ENCODE data around the gene PTPRJ. TPM values are rescaled to one million over a fixed set of nuclear protein-coding genes. Genes with fewer than 3 reads are reported as not detected.

PTPRJ gene
- total RNA-seq, 4 donors from 2014 or later, result 4.2 to 26.2 (median 9.2) TPM

DNA sequence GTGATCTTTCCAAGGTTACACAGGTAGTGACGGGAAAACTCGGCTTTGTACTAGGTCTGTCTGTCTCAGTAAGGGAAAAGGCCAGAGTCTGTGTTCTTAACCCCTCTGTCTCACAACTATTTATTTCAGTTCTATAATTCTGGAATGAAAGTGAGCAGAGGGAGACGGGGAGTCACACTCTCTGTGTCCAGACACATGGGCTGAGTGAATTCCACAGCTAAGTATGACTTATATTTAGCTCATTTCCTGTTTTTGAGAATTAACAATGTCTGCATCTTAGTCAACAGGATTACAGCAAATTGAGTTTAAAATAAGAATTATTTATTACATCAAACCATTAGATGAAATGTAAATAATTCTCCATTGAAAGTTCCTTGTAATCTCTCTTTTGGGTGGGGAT lies 173.8 kb downstream of the PTPRJ start:
- no peak overlapping the region for H3K4me3 ChIP-seq (ENCODE audit: low read depth, poor library complexity, severe bottlenecking)
- TF ChIP-seq, protein P1, sequence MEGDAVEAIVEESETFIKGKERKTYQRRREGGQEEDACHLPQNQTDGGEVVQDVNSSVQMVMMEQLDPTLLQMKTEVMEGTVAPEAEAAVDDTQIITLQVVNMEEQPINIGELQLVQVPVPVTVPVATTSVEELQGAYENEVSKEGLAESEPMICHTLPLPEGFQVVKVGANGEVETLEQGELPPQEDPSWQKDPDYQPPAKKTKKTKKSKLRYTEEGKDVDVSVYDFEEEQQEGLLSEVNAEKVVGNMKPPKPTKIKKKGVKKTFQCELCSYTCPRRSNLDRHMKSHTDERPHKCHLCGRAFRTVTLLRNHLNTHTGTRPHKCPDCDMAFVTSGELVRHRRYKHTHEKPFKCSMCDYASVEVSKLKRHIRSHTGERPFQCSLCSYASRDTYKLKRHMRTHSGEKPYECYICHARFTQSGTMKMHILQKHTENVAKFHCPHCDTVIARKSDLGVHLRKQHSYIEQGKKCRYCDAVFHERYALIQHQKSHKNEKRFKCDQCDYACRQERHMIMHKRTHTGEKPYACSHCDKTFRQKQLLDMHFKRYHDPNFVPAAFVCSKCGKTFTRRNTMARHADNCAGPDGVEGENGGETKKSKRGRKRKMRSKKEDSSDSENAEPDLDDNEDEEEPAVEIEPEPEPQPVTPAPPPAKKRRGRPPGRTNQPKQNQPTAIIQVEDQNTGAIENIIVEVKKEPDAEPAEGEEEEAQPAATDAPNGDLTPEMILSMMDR (IDR thresholded peaks at IDR 0.05), result no peak
- no peak for TF ChIP-seq POLR2A (IDR thresholded peaks at IDR 0.05)
- DNase-seq (ENCODE audit: low spot score in 2 of 2), result no peak
- intact Hi-C loops (cut with DNase I; ENCODE audit: low total_unique reads), result no loop called here
- 87 to 90% methylated on average over 3 of the region's 3 CpGs for WGBS, 2 donors

GRCh38 chr11:48161951-48162884 lies 181.9 kb downstream of the PTPRJ start:
- 65 to 66% methylated on average over 6 of the region's 6 CpGs for WGBS, 2 donors
- no peak overlapping the region for H3K4me3 ChIP-seq (ENCODE audit: low read depth, poor library complexity, severe bottlenecking)
- DNase-seq (ENCODE audit: low spot score in 2 of 2), result no peak
- intact Hi-C loops (cut with DNase I; ENCODE audit: low total_unique reads), result no loop called here
- TF ChIP-seq, protein P1 (IDR thresholded peaks at IDR 0.05), result no peak
- no peak for TF ChIP-seq POLR2A (IDR thresholded peaks at IDR 0.05)

DNA sequence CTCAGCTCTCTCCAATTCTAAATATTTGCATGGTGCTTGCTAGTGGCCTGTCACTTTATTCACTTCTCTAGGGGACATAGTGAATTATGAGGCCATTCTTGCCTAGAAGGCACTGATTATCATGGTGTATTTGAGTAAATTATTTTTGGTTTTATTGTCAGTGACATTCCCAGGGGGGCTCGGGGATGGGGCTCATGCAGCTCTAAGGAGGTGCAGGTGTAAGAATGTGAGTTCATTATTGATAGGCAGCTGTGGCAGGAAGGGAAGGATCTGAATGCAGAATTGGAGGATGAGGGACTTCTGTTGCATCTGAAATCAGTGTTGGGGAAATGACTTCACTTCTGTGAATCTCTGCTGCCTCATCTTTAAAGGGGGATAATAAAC lies 182.5 kb downstream of the PTPRJ start:
- intact Hi-C loops (cut with DNase I; ENCODE audit: low total_unique reads), result no loop called here
- WGBS, 2 donors, result 57 to 78% methylated on average over 1 of the region's 1 CpG
- no peak for DNase-seq (ENCODE audit: low spot score in 2 of 2)
- no peak for TF ChIP-seq POLR2A (IDR thresholded peaks at IDR 0.05)
- TF ChIP-seq, protein P1 (IDR thresholded peaks at IDR 0.05), result no peak
- no peak overlapping the region for H3K4me3 ChIP-seq (ENCODE audit: low read depth, poor library complexity, severe bottlenecking)

GRCh38 chr11:48163360-48164100 lies 183.2 kb downstream of the PTPRJ start:
- intact Hi-C loops (cut with DNase I; ENCODE audit: low total_unique reads), result no loop called here
- WGBS, 2 donors, result 89 to 93% methylated on average over 12 of the region's 12 CpGs
- H3K4me3 ChIP-seq (ENCODE audit: low read depth, poor library complexity, severe bottlenecking), result no peak overlapping the region
- DNase-seq (ENCODE audit: low spot score in 2 of 2), result no peak
- no peak for TF ChIP-seq POLR2A (IDR thresholded peaks at IDR 0.05)
- TF ChIP-seq, protein P1 (IDR thresholded peaks at IDR 0.05), result no peak

DNA sequence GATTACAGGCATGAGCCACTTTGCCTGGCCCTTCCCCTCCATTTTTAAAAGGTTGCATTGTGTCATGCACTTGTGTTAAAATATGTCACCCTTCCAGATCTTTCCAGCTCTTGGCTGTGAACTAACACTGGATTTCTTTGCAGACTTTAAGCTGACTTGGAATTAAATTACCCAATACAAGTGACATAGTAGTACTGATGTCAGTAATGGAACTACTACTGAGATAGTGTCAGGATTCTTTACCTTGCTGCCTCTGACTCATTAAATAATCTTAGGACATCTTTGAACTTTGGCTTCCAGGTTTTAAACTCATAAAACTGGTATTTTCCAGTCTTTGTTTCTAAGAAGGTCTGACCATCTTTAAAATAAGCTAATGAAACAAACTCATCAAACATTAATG lies 184.5 kb downstream of the PTPRJ start:
- intact Hi-C loops (cut with DNase I; ENCODE audit: low total_unique reads), result no loop called here
- no peak for DNase-seq (ENCODE audit: low spot score in 2 of 2)
- no peak for TF ChIP-seq POLR2A (IDR thresholded peaks at IDR 0.05)
- TF ChIP-seq, protein P1 (IDR thresholded peaks at IDR 0.05), result no peak
- H3K4me3 ChIP-seq (ENCODE audit: low read depth, poor library complexity, severe bottlenecking), result no peak overlapping the region
